ENCODE results near the gene SRI.
A peak's percentile ranks its signal among the peaks of the same experiment; 100 is the strongest.
"Not testable (repeated sequence)": the region's sequence is repeated elsewhere in the genome, so short reads cannot be mapped to it uniquely, and the experiment has no call there.

Gene SRI, protein sequence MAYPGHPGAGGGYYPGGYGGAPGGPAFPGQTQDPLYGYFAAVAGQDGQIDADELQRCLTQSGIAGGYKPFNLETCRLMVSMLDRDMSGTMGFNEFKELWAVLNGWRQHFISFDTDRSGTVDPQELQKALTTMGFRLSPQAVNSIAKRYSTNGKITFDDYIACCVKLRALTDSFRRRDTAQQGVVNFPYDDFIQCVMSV

DNA sequence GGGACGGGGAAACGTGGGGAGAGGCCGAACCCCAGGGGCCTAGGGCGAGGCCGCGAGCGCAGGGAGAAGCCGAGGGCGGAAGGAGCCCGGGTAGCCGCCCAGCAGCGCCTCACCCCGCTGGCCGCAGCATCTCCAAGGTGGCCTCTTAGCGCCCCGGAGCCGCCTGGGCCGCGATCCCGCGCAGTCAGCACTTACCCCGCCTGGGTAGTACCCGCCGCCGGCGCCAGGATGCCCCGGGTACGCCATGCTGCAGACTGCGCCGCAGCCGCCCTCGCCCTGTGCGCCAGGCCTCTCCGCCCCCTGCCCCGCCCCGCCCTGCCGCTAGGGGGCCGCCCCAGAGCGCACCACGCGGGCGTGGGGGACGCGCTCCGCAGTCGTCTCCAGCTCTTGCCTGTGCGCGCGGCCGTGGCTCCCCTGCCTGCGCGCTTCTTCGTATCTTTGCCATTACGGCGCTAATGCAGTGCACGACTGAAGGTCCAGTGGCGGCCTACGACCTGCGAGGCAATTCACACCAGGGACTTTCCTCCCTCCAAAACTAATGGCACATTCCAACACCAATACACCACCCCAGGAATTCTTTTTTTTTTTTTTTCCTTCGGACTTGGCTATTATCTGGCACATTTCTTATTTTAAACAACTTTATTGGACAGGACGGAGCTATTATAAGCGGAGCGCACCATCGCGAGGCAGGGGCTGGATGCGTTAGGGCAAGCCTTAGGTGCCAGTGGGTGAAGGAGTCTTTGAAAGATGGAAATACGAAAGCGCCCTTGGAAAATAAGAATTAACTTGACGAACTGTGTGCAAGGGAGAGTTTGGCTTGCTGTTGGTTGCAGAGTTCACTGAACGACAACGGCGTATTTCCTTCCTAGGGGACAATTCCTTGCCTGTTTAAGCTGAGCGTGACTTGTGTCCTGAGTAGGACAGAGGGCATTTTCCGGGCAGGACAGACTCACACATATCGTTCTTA is at the start of gene SRI:
TSS of gene SRI (minus strand) at position 258 of the 967 bp plus-strand sequence. CDS start at position 246, 12 bp downstream.
- DNase-seq (ENCODE audit: low spot score), result peak; percentile 93

DNA sequence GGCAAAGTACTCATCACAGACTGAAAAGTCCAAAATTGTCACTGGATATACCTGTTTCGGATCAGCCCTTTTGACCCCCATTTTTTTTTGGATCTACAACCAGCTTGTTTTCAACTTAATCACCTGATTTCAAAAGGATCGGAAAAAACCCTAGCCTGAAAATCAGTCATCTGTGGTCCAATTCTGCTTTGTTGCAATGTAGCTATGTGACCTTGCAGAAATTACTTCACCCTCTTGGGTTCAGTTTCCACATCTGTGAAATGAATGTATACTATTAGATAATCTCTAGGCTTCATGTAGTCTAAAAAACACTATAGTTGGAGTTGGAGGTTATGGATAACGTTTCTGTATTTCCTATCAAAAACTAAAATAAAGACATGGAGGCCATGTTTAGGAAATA is 49.7 kb upstream of the SRI start:
- DNase-seq (ENCODE audit: low spot score), result no peak

DNA sequence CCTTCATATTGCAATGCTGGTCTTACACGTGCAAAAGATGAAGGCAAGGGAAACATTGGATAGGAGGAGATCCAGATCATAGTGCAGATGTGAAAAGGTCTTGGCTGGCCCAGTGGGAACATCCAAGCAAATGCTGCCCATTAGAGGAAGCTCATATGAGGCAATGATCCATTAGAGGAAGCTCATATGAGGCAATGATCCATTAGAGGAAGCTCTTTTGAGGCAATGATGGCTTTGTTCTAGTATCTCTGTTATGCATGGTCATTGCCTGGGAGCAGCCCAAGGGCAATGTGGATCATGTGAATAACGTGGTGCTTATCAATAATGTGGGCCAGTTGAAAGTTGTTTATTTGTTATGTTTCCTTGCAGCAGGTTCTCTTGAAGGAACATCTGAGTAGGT is 49.0 kb upstream of the SRI start:
- DNase-seq (ENCODE audit: low spot score), result no peak

DNA sequence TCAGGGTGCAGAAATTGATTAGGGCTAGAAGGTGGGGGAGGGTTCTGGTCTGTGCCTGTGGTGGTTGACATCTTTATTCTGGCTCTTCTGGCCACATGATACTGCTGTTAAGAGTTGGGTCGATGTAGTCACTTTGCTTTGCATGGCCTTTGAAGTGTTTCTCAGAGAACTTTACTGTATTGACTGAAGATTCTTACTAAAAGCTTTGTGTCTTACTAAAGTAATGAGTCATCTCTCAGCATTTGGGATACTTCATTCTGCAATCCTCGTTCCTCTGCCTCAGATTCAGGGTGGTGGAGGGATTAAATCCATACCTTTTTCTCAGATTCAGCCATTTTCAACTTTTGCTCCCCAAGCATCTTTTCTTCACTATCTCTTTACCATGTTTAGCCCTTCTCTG is 48.2 kb upstream of the SRI start:
- DNase-seq (ENCODE audit: low spot score), result no peak

DNA sequence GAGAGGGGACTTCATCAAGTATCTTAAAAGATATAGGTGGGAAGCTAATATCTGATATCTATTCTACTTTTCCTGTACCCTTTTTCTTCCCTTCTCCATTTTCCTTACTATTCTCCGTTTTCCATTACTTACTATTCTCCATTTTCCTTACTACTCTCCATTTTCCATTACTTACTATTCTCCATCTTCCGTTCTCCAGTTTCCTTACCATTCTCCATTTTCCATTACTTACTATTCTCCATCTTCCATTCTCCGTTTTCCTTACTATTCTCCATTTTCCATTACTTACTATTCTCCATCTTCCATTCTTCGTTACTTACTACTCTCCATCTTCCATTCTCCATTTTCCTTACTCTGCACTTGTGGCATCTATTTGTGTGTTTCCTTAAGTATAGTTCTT is 47.6 kb upstream of the SRI start:
- no peak for DNase-seq (ENCODE audit: low spot score)

DNA sequence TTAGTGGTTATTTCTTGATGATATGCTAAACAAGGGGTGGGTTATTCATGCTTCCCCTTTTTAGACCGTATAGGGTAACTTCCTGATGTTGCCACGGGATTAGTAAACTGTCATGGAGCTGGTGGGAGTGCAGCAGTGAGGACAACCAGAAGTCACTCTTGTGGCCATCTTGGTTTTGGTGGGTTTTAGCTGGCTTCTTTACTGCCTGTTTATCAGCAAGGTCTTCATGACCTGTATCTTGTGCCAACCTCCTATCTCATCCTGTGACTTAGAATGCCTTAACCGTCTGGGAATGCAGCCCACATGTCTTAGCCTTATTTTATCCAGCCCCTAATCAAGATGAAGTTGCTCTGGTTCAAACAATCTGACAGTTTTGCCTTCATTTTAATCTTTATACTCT is 45.1 kb upstream of the SRI start:
- not testable (repeated sequence) for DNase-seq (ENCODE audit: low spot score)

DNA sequence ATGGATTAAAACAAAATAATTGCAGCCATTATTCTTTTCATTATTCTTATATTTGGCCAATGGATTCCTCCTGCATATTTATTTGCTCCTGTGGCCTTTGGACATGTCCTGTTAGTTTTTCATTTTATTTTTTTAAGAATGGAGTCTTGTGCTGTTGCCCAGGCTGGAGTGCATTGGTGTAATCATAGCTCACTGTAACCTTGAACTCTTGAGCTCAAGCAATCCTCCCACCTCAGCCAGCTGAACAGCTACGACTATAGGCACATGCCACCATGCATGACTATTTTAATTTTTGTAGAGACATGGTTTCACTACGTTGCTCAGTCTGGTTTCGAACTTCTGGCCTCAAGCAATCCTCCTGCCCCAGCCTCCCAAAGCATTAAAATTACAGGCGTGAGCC is 42.7 kb upstream of the SRI start:
- no peak for DNase-seq (ENCODE audit: low spot score)

DNA sequence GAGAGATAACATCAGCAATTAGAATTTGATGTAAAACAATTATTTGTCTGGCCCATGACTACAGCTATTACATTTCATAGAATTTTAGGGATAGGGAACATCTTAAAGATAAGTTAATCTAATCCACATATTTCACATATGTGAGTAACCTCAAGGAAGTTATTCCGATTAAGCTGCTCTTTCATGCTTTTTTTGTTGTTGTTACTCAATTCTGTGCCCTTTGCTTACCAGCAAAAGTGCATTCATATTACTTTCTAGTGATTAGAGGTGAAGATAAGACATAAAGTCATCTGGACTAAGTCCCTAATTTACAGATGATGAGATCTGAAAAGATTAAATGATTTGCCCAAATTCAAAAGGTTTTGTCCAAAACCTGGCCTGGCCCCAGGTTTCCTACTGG is 40.9 kb upstream of the SRI start:
- no peak for DNase-seq (ENCODE audit: low spot score)

DNA sequence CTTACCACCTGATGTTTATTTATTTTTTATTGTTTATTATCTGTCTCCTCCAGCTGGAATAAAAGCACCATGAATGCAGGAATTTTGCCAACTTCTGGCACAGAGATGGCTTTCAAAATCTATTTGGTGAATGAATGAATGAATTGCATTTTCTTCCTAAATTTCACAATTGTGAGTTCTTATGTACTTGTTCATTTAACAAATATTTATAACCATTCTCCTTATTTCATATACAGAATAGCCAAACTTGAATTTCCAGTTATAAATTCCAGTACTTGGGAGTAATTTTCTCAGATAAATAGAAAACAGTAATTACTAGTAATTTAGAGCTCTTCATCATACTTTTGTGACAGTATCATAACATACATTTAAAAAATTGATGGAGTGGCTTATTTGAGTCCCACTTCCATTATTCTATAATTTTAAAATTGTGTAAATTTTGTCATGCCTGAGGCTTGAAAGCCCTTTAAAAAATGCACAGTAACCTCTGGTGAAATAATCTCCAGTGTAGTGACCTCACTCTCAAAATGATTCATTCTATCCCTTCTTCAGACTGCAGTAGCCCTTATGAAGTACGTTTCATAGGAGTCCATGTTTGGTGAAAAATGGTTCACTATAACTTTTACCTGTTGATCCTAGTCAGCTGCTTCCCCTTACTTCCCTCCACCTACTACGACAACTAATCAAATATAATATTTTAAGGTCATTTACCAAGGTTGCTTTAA is 40.0 kb upstream of the SRI start:
- no peak for DNase-seq (ENCODE audit: low spot score)

DNA sequence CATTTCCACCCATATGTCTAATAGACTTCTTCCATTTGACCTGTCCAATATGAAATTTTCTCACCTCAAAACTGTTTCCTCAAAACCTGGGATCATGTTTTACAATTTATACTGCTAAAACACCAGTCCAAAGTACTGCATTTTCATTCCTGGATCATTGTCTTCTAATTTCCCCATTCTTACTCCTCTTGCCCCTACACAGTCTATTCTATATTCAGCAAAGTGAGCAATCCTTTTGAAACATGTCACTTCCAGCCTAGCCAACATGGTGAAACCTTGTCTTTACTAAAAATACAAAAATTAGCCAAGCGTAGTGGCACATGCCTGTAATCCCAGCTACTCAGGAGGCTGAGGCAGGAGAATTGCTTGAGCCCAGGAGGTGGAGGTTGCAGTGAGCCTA is 38.5 kb upstream of the SRI start:
- DNase-seq (ENCODE audit: low spot score), result not testable (repeated sequence)

DNA sequence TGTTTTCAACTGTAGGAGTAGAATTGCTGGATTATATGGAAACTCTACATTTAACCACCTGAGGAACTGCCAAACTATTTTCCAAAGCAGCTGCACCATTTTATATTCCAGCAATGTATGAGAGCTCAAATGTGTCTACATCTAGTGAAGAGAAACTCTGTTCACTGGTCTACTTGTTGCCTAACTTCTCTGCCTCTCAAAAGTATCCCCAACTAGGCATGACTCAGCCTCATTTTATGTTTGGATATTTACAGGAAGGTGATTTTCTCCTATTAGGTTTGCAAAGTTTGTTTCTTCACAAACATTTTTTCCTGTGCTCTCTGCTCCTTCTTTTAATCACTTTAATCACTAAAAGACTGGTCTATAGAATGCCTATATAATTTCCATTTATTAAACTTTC is 37.1 kb upstream of the SRI start:
- no peak for DNase-seq (ENCODE audit: low spot score)

DNA sequence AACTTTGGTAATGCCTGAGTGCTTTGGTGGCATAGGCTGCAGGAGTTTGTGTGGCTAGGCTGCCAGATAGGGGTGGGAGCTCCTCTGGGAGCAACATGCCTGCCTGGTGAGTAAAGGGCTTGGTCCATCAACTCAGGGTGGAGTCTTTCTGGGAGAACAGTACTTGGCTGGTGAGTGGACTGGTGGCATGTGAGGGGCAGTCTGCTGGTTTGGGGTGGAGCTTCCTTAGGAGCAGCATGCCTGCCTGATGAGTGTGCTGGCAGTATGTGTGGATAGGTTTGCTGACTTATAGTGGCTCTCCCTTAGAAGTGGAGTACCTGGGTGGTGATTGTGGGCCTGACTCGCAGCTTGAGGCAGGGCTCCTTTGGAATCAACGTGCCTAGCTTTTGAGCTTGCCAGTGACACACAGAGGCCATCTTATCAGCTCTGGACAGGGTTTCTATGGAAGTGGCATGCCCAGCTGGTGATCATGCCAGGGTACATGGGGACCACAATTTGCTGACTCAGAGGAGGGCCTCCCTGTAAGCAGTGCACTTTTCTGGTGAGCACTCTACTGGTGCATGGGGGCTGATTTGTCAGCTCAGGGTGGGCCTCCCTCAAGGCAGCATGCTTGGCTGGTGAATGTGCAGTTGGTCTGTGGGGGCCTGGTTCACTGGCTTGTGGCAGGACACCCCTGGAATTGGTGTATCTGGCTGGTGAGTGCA is 35.0 kb upstream of the SRI start:
- DNase-seq (ENCODE audit: low spot score), result peak; percentile 88

DNA sequence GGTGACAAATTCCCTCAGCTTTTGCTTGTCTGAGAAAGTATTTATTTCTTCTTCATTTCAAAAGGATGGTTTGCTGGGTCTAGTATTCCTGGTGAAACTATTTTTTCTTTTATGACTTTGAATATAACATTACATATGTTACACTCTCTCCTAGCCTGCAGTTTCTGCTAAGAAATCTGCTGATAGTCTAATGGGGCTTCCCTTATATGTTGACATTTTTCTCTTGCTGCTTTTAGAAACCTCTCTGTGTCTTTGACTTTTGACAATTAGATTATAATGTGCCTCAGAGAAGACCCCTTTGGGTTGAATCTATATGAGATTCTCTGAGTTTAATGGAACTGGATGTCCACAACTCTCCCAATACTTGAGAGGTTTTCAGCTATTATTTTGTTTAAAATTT is 33.8 kb upstream of the SRI start:
- no peak for DNase-seq (ENCODE audit: low spot score)

DNA sequence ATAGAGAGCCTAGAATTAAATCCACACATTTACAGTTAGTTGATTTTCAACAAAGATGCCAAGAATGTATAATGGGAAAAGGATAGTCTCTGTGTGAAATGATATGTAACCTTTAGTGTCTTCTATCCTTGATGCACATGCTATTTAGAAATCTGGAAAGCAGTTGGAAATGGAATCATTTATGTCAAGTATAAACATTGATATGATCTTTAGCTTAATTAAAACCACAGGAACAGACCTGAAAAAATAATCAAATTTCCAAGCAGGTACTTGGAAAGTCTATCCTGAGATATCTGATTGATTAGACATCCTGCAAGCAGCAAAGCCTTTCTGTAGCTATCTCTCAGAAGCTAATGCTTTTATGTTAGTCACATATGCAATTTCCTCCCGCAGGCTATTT is 24.4 kb upstream of the SRI start:
- no peak for DNase-seq (ENCODE audit: low spot score)

DNA sequence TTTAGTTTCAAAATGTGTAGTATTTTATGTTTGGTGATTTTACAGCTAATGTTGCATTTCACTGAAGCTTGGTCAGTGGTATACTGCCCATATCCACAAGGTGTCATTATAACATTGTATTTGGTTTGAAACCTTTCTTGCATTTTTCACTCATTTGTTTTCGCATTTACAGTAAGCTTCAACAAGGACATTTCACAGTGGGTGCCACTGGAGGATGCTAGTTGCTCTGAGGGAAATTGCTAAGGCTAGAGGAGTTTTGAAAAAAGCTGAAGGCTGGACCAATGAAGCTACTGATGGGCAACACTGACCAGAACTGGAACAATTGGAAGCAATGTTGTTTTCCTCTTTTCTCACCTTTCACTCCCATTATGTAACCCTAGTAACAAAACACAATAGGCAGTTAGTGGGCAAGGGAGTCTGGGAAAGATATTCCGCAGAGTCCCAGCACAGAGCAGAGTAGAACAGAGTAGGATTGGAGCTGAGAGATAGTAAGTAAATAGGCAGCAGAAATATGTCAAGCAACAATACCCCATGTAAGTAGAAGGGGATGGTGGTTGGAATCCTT is 23.6 kb upstream of the SRI start:
- peak; percentile 79 for DNase-seq (ENCODE audit: low spot score)

DNA sequence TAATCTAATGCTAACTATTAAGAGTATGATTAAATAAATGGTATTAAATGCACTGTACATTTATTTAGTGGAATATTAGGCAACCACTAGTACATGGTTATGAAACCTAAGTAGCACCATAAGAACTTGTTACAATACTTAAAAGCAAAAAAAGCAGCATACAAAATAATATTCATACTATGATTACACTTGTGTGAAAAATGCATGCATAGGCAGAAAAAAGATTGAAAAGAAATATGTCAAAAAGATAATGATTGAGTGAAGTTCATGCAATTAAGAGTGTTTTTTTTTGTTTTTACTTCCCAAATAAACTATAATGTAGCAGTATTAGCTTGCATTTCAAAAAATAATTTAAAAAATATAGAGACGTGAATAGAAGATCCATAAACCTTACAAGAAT is 20.0 kb upstream of the SRI start:
- no peak for DNase-seq (ENCODE audit: low spot score)

DNA sequence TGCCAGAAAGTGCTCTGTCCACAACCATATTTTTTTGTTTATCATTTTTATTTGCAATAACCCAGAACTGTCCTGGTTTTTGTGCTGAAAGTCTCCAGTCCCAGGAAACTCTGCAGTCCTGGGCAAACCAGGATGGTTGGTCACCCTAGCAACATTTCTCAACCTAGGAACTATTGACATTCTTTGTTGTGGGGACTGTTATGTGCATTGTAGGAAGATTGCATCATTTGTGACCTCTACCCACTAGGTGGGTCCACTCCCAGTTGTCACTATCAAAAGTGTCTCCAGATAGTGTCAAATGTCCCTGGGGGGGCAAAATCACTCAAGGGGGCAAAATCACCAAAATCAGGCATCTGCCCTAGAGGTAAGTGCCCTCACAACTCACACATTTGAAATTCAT is 14.0 kb upstream of the SRI start:
- peak; percentile 47 for DNase-seq (ENCODE audit: low spot score)

DNA sequence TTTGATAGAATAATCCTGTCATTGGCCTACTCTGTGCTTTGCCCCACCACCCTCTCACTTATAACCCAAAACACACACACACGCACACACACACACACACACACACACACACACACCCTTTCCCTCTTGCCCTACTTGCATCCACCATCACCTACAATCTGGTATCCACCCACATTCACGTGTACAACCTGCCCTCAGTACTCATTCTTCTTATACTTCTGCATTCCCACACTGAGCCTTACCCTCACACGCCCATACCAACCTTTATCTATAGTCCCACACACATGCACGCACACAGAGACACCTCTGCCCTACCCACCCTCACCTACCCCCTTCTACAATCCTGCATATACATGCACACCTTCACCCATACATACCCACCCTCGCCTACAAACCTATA is 10.8 kb upstream of the SRI start:
- DNase-seq (ENCODE audit: low spot score), result no peak

DNA sequence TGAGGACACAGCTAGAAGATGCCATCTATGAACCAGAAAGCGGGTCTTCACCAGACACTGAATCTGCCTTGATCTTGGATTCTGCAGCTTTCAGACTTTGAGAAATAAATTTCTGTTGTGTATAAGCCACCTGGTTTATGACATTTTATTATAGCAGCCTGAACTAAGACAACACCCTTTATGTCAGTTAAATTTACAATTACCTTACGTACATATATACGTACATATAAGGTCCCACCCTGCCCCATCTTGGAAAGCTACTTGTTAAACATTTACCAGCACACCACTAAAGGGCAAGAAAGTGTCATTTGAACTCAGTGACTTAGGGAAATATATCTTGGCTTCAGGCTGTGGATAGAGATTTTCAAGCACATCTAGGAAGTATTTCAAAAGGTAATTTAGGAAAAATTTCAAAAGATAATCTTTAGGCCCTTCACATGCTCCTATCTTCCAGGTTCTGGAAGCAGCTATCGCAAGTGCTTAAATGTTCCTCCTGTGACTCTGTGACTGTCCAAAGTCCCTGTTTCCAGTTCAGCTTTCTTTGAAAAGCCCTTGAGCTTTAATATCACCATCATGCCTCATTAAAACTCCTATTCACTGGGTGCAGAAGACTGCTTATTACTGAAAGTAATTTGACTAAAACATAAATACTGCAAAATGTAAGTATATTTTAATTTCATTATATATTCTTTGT is 9.6 kb upstream of the SRI start:
- peak; percentile 75 for DNase-seq (ENCODE audit: low spot score)

DNA sequence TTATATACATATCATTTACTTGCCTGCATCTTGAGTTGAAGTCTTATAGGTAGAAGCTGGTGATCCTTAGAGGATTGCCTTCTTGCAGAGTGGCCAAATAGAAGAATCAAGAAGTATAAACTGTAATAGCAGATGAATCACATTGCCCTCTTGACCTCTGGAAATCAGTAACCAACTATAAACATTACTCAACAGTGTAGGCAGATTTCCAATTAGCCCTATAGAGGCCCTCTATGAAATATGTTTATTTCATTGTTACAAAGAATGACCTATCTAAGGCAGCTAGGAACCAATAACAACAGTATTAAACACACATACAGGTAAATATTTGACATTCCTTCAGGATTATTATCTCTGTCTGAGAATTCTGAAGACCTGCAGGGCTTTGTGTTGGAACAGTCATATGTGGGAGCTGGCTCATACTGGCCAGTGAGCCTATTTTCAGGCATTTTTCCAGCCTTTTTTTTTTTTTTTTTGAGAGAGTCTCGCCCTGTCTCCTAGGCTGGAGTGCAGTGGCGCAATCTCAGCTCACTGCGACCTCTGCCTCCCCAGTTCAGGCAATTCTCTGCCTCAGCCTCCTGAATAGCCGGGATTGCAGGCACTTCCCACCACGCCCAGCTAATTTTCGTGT is 7.2 kb upstream of the SRI start:
- peak; percentile 97 for DNase-seq (ENCODE audit: low spot score)

DNA sequence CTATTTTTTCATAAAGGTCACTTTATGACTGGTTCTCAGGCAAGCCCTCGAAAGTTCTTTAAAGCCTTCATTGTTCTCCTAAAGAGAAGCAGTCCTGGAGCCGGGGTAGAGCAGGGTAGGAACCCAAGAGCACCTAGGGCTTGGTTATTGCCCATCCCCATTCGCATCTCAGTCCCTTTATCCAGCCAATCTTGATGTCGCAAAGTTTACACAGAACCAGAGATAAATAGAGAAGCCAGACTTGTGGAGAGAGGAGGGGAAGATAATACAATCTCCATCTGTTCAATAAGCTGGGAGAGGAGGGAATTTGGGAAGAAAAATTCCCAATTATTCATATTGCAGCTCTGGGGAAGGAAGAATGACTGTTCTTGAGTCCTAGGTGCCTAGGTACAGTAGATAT is 6.4 kb upstream of the SRI start:
- no peak for DNase-seq (ENCODE audit: low spot score)

Data from LoVo (cell line).